T47D (cell line): Measurements from ENCODE around the gene ARID5A.

ENCODE experiments used
- DNase-seq, 2 experiments: peaks; one replicate each; pipeline versions ENCODE4 v3.0.0 to v3.0.0-alpha.2; 2011 to 2012; ENCODE audit warnings: low read depth in 1 of 2, low spot score in 1 of 2
- JUND ChIP-seq: IDR thresholded peaks from 2 replicates; pipeline ENCODE4 v1.6.1; 2012; ENCODE audit warnings: low read depth
- in situ Hi-C: cut with HindIII; loops from 2 replicates; pipeline ENCODE4 v1.10.0; 2016; ENCODE audit warnings: low sequenced_read_pairs, low pct_unique_long_range_greater_than_20kb

Gene ARID5A

GRCh38 chr2:96601382-96602292, 65.1 kb downstream of the ARID5A start:
- no peak for TF ChIP-seq JUND
- no peak for DNase-seq
- in situ Hi-C loops: no loop called here
